ENCODE measurements around the gene PLXND1.

GRCh38 chr3:129616713-129617112 lies 10.2 kb upstream of the PLXND1 start:
- TF ChIP-seq POLR2A (IDR thresholded peaks at IDR 0.05) (no peak), CTCF (IDR thresholded peaks at IDR 0.05) (no peak)
